ENCODE data around the gene GPR152.

Gene GPR152

GRCh38 chr11:67423891-67424613 is 28.5 kb downstream of the GPR152 start:
- no peak for DNase-seq (ENCODE audit: low read depth in 2 of 2)

GRCh38 chr11:67423466-67423865 is 29.1 kb downstream of the GPR152 start:
- no peak for DNase-seq (ENCODE audit: low read depth in 2 of 2)

GRCh38 chr11:67422891-67423290 is 29.6 kb downstream of the GPR152 start:
- DNase-seq (ENCODE audit: low read depth in 2 of 2), result no peak

GRCh38 chr11:67421430-67422031 is 31.0 kb downstream of the GPR152 start:
- DNase-seq (ENCODE audit: low read depth in 2 of 2), result no peak

- DNase-seq (ENCODE audit: low read depth in 2 of 2), result peak; percentile 99 to 100
Measured at GRCh38 chr11:67420646-67421429, 31.7 kb downstream of the GPR152 start.

GRCh38 chr11:67420147-67420645 is 32.3 kb downstream of the GPR152 start:
- DNase-seq (ENCODE audit: low read depth in 2 of 2), result no peak

- no peak for DNase-seq (ENCODE audit: low read depth in 2 of 2)
Measured at GRCh38 chr11:67419325-67420049, 33.0 kb downstream of the GPR152 start.

GRCh38 chr11:67418476-67419281 is 33.9 kb downstream of the GPR152 start:
- no peak for DNase-seq (ENCODE audit: low read depth in 2 of 2)

- no peak for DNase-seq (ENCODE audit: low read depth in 2 of 2)
Measured at GRCh38 chr11:67417425-67417824, 35.1 kb downstream of the GPR152 start.

- DNase-seq (ENCODE audit: low read depth in 2 of 2), result peak in 1 of 2 donors; percentile 65
Measured at GRCh38 chr11:67416416-67417335, 35.9 kb downstream of the GPR152 start.

GRCh38 chr11:67415501-67416304 is 36.8 kb downstream of the GPR152 start, which contains the start of gene CARNS1:
TSS of gene CARNS1 (plus strand) at chr11:67415678. CDS start at chr11:67416200, 522 bp downstream.
- DNase-seq (ENCODE audit: low read depth in 2 of 2), result no peak

GRCh38 chr11:67413266-67413849 is 39.2 kb downstream of the GPR152 start:
- no peak for DNase-seq (ENCODE audit: low read depth in 2 of 2)

GRCh38 chr11:67412495-67413179 is 39.9 kb downstream of the GPR152 start:
- DNase-seq (ENCODE audit: low read depth in 2 of 2), result no peak

- DNase-seq (ENCODE audit: low read depth in 2 of 2), result no peak
Measured at GRCh38 chr11:67411785-67412152, 40.8 kb downstream of the GPR152 start.

- no peak for DNase-seq (ENCODE audit: low read depth in 2 of 2)
Measured at GRCh38 chr11:67410984-67411784, 41.3 kb downstream of the GPR152 start.

- no peak for DNase-seq (ENCODE audit: low read depth in 2 of 2)
Measured at GRCh38 chr11:67410369-67410831, 42.1 kb downstream of the GPR152 start.

GRCh38 chr11:67409781-67410368 is 42.7 kb downstream of the GPR152 start:
- no peak for DNase-seq (ENCODE audit: low read depth in 2 of 2)
